Transverse colon (tissue), 4 donors: ENCODE results near the gene ZC3H14.

Experiments used
- POLR2A ChIP-seq: fragments of 450-650 bp; IDR thresholded peaks from one replicate; pipeline ENCODE4 v1.6.1; 2016; ENCODE audit warnings: antibody characterized with exemption, mild to moderate bottlenecking, moderate library complexity
- POLR2AphosphoS5 ChIP-seq, 3 donors: sonication (generic); formaldehyde crosslinking; IDR thresholded peaks; one replicate each; pipeline ENCODE4 v1.6.1; 2016; ENCODE audit warnings: antibody characterized with exemption in 3 of 3
- TF ChIP-seq, protein P1 (sequence below), 5 experiments: fragments of 200-600 bp in 3 of 5; fragments of 450-650 bp in 2 of 5; sonication (generic) in 3 of 5; IDR thresholded peaks; 1 replicate in 2 of 5; 2 replicates in 3 of 5; pipeline ENCODE4 v1.5.1; 2016 to 2017; ENCODE audit warnings: antibody characterized with exemption in 5 of 5, inconsistent platforms in 3 of 5, mild to moderate bottlenecking in 2 of 5, moderate library complexity in 1 of 5

- TF ChIP-seq, protein P1, sequence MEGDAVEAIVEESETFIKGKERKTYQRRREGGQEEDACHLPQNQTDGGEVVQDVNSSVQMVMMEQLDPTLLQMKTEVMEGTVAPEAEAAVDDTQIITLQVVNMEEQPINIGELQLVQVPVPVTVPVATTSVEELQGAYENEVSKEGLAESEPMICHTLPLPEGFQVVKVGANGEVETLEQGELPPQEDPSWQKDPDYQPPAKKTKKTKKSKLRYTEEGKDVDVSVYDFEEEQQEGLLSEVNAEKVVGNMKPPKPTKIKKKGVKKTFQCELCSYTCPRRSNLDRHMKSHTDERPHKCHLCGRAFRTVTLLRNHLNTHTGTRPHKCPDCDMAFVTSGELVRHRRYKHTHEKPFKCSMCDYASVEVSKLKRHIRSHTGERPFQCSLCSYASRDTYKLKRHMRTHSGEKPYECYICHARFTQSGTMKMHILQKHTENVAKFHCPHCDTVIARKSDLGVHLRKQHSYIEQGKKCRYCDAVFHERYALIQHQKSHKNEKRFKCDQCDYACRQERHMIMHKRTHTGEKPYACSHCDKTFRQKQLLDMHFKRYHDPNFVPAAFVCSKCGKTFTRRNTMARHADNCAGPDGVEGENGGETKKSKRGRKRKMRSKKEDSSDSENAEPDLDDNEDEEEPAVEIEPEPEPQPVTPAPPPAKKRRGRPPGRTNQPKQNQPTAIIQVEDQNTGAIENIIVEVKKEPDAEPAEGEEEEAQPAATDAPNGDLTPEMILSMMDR (IDR thresholded peaks at IDR 0.05) = peak; percentile 9 to 91 (median 43)
- TF ChIP-seq POLR2A = peak; percentile 22
- TF ChIP-seq POLR2AphosphoS5 (IDR thresholded peaks at IDR 0.05) = peak in 2 of 3 donors; percentile 46 to 77
Measured at GRCh38 chr14:88535149-88535548, 27.7 kb upstream of the ZC3H14 start.
